ENCODE data around the gene STOML1. TPM values are rescaled to one million over a fixed set of nuclear protein-coding genes. Genes with fewer than 3 reads are reported as not detected.

STOML1 gene
- total RNA-seq, 2 experiments from 2014 or later: 8.3 to 10.6 TPM

- H3K4me3 Mint-ChIP-seq: no peak overlapping the region
- no peaks in the 10 kb centered on the region for H3K4me1 Mint-ChIP-seq
- no peak for DNase-seq
- H3K9me3 Mint-ChIP-seq: no peaks in the 10 kb centered on the region
- H3K27me3 Mint-ChIP-seq: no peaks in the 10 kb centered on the region
- no peak overlapping the region for H3K27ac Mint-ChIP-seq
- H3K36me3 Mint-ChIP-seq: peaks cover 3% of the 10 kb centered on the region
Observed at GRCh38 chr15:74028646-74029045, 36.6 kb upstream of the STOML1 start.

GRCh38 chr15:74027688-74028087 is 35.6 kb upstream of the STOML1 start:
- no peaks in the 10 kb centered on the region for H3K4me1 Mint-ChIP-seq
- no peak overlapping the region for H3K4me3 Mint-ChIP-seq
- DNase-seq: no peak
- no peaks in the 10 kb centered on the region for H3K9me3 Mint-ChIP-seq
- H3K27ac Mint-ChIP-seq: no peak overlapping the region
- peaks cover 5% of the 10 kb centered on the region for H3K36me3 Mint-ChIP-seq
- no peaks in the 10 kb centered on the region for H3K27me3 Mint-ChIP-seq

- H3K27ac Mint-ChIP-seq: no peak overlapping the region
Observed at GRCh38 chr15:74025436-74025835, 33.3 kb upstream of the STOML1 start.

GRCh38 chr15:74024687-74025086 is 32.6 kb upstream of the STOML1 start:
- H3K27ac Mint-ChIP-seq: no peak overlapping the region
- DNase-seq: no peak
- no peaks in the 10 kb centered on the region for H3K4me1 Mint-ChIP-seq
- no peak overlapping the region for H3K4me3 Mint-ChIP-seq
- no peaks in the 10 kb centered on the region for H3K27me3 Mint-ChIP-seq
- H3K9me3 Mint-ChIP-seq: no peaks in the 10 kb centered on the region
- peaks cover 8% of the 10 kb centered on the region for H3K36me3 Mint-ChIP-seq

More at GRCh38 chr15:74025436-74025835, 33.3 kb upstream of the STOML1 start:
- no peak for DNase-seq
- Mint-ChIP-seq H3K36me3 (peaks cover 8% of the 10 kb centered on the region), H3K4me3 (no peak overlapping the region), H3K4me1 (no peaks in the 10 kb centered on the region), H3K9me3 (no peaks in the 10 kb centered on the region), H3K27me3 (no peaks in the 10 kb centered on the region)

GRCh38 chr15:74022706-74023470 is 30.8 kb upstream of the STOML1 start:
- Mint-ChIP-seq H3K27ac (no peak overlapping the region), H3K4me1 (no peaks in the 10 kb centered on the region), H3K4me3 (no peak overlapping the region), H3K27me3 (no peaks in the 10 kb centered on the region), H3K9me3 (no peaks in the 10 kb centered on the region), H3K36me3 (peaks cover 8% of the 10 kb centered on the region)
- no peak for DNase-seq

- DNase-seq: no peak
- Mint-ChIP-seq H3K36me3 (peaks cover 10% of the 10 kb centered on the region), H3K27ac (no peak overlapping the region), H3K4me3 (no peak overlapping the region), H3K4me1 (peaks cover 3% of the 10 kb centered on the region), H3K9me3 (no peaks in the 10 kb centered on the region), H3K27me3 (no peaks in the 10 kb centered on the region)
Observed at GRCh38 chr15:74019734-74020133, 27.6 kb upstream of the STOML1 start.

GRCh38 chr15:74013374-74013894 is 21.3 kb upstream of the STOML1 start:
- Mint-ChIP-seq H3K4me3 (no peak overlapping the region), H3K27me3 (no peaks in the 10 kb centered on the region), H3K36me3 (peaks cover 37% of the 10 kb centered on the region), H3K27ac (no peak overlapping the region), H3K4me1 (peaks cover 31% of the 10 kb centered on the region), H3K9me3 (no peaks in the 10 kb centered on the region)
- DNase-seq: no peak

GRCh38 chr15:74011610-74012009 is 19.5 kb upstream of the STOML1 start:
- H3K4me1 Mint-ChIP-seq: peaks cover 48% of the 10 kb centered on the region
- H3K36me3 Mint-ChIP-seq: peaks cover 52% of the 10 kb centered on the region
- no peak overlapping the region for H3K4me3 Mint-ChIP-seq

GRCh38 chr15:74010929-74011540 is 18.9 kb upstream of the STOML1 start:
- H3K4me1 Mint-ChIP-seq: peaks cover 52% of the 10 kb centered on the region
- DNase-seq: no peak
- peaks cover 56% of the 10 kb centered on the region for H3K36me3 Mint-ChIP-seq
- peaks cover 4% of the 10 kb centered on the region for H3K9me3 Mint-ChIP-seq
- peak overlapping the region; percentile 12 for H3K27ac Mint-ChIP-seq
- H3K4me3 Mint-ChIP-seq: no peak overlapping the region
- H3K27me3 Mint-ChIP-seq: no peaks in the 10 kb centered on the region

More at GRCh38 chr15:74011610-74012009, 19.5 kb upstream of the STOML1 start:
- H3K9me3 Mint-ChIP-seq: peaks cover under 1% of the 10 kb centered on the region
- H3K27me3 Mint-ChIP-seq: no peaks in the 10 kb centered on the region
- no peak overlapping the region for H3K27ac Mint-ChIP-seq
- DNase-seq: no peak

GRCh38 chr15:74008901-74009300 is 16.8 kb upstream of the STOML1 start:
- H3K4me1 Mint-ChIP-seq: peaks cover 53% of the 10 kb centered on the region
- no peak overlapping the region for H3K27ac Mint-ChIP-seq
- no peak overlapping the region for H3K4me3 Mint-ChIP-seq
- peaks cover 4% of the 10 kb centered on the region for H3K9me3 Mint-ChIP-seq
- peaks cover 65% of the 10 kb centered on the region for H3K36me3 Mint-ChIP-seq
- no peak for DNase-seq
- H3K27me3 Mint-ChIP-seq: no peaks in the 10 kb centered on the region

- DNase-seq: peak; percentile 23
- Mint-ChIP-seq H3K36me3 (peaks cover 73% of the 10 kb centered on the region), H3K4me1 (peaks cover 56% of the 10 kb centered on the region), H3K9me3 (peaks cover 9% of the 10 kb centered on the region), H3K4me3 (no peak overlapping the region), H3K27me3 (no peaks in the 10 kb centered on the region), H3K27ac (peak overlapping the region; percentile 84)
Observed at GRCh38 chr15:74007820-74008371, 15.8 kb upstream of the STOML1 start.

- H3K27me3 Mint-ChIP-seq: no peaks in the 10 kb centered on the region
- peaks cover 69% of the 10 kb centered on the region for H3K36me3 Mint-ChIP-seq
- H3K4me1 Mint-ChIP-seq: peaks cover 53% of the 10 kb centered on the region
- H3K4me3 Mint-ChIP-seq: peak overlapping the region; percentile 32
- H3K27ac Mint-ChIP-seq: peak overlapping the region; percentile 84
- H3K9me3 Mint-ChIP-seq: peaks cover 9% of the 10 kb centered on the region
- no peak for DNase-seq
Observed at GRCh38 chr15:74006774-74007639, 14.9 kb upstream of the STOML1 start.

GRCh38 chr15:73997986-73998385 is 5.9 kb upstream of the STOML1 start:
- DNase-seq: no peak
- no peaks in the 10 kb centered on the region for H3K27me3 Mint-ChIP-seq
- peaks cover 38% of the 10 kb centered on the region for H3K4me1 Mint-ChIP-seq
- H3K36me3 Mint-ChIP-seq: peaks cover 30% of the 10 kb centered on the region
- H3K27ac Mint-ChIP-seq: no peak overlapping the region
- H3K4me3 Mint-ChIP-seq: peak overlapping the region; percentile 94
- no peaks in the 10 kb centered on the region for H3K9me3 Mint-ChIP-seq

GRCh38 chr15:73996939-73997338 is 4.8 kb upstream of the STOML1 start:
- no peaks in the 10 kb centered on the region for H3K9me3 Mint-ChIP-seq
- peaks cover 26% of the 10 kb centered on the region for H3K36me3 Mint-ChIP-seq
- no peaks in the 10 kb centered on the region for H3K27me3 Mint-ChIP-seq
- H3K4me1 Mint-ChIP-seq: peaks cover 45% of the 10 kb centered on the region
- peak overlapping the region; percentile 90 for H3K27ac Mint-ChIP-seq
- peak; percentile 46 for DNase-seq
- H3K4me3 Mint-ChIP-seq: peak overlapping the region; percentile 94
